ENCODE results near the gene GDPD3. TPM values are rescaled to one million over a fixed set of nuclear protein-coding genes. Genes with fewer than 3 reads are reported as not detected.
A peak's percentile ranks its signal among the peaks of the same experiment; 100 is the strongest.

The GDPD3 gene
- total and polyA plus RNA-seq, 2 of the 13 experiments (the other 11 are each of a cell fraction or from before 2014, with no cell fraction given) = 18.7 to 20.6 TPM

GRCh38 chr16:30063893-30064728 lies 49.2 kb downstream of the GDPD3 start (continued):
- no peak for TF ChIP-seq JUNB (CRISPR knock-in tag; IDR thresholded peaks at IDR 0.05; ENCODE audit: borderline replicate concordance)
- no peak for TF ChIP-seq LCORL (IDR thresholded peaks at IDR 0.05)
- TF ChIP-seq LCORL (CRISPR knock-in tag; IDR thresholded peaks at IDR 0.05) = peak; percentile 79
- TF ChIP-seq ZNF724P (CRISPR knock-in tag; IDR thresholded peaks at IDR 0.05; ENCODE audit: borderline replicate concordance) = peak; percentile 63; the same call in 1 of the 2 replicates
- no peak for TF ChIP-seq ESRRA (CRISPR knock-in tag; IDR thresholded peaks at IDR 0.05; ENCODE audit: low read depth)
- TF ChIP-seq ZNF775 (CRISPR knock-in tag; IDR thresholded peaks at IDR 0.05; ENCODE audit: borderline replicate concordance) = peak; percentile 62; the same call in 1 of the 2 replicates
- TF ChIP-seq, protein P1, sequence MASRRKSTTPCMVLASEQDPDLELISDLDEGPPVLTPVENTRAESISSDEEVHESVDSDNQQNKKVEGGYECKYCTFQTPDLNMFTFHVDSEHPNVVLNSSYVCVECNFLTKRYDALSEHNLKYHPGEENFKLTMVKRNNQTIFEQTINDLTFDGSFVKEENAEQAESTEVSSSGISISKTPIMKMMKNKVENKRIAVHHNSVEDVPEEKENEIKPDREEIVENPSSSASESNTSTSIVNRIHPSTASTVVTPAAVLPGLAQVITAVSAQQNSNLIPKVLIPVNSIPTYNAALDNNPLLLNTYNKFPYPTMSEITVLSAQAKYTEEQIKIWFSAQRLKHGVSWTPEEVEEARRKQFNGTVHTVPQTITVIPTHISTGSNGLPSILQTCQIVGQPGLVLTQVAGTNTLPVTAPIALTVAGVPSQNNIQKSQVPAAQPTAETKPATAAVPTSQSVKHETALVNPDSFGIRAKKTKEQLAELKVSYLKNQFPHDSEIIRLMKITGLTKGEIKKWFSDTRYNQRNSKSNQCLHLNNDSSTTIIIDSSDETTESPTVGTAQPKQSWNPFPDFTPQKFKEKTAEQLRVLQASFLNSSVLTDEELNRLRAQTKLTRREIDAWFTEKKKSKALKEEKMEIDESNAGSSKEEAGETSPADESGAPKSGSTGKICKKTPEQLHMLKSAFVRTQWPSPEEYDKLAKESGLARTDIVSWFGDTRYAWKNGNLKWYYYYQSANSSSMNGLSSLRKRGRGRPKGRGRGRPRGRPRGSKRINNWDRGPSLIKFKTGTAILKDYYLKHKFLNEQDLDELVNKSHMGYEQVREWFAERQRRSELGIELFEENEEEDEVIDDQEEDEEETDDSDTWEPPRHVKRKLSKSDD (CRISPR knock-in tag; IDR thresholded peaks at IDR 0.05; ENCODE audit: low read depth) = no peak
- no peak for TF ChIP-seq GTF2F1 (IDR thresholded peaks at IDR 0.05; ENCODE audit: low read length)
- TF ChIP-seq ZNF331 (CRISPR knock-in tag; IDR thresholded peaks at IDR 0.05) = peak; percentile 11; the same call in 1 of the 2 replicates
- TF ChIP-seq TARDBP (CRISPR knock-in tag; IDR thresholded peaks at IDR 0.05) = peak; percentile 87
- peak; percentile 55; the same call in 1 of the 2 replicates for TF ChIP-seq ZC3H4 (CRISPR knock-in tag; IDR thresholded peaks at IDR 0.05; ENCODE audit: borderline replicate concordance)
- no peak for TF ChIP-seq MAFF (IDR thresholded peaks at IDR 0.05; ENCODE audit: low read depth, low read length)
- peak; percentile 97 for TF ChIP-seq ZNF430 (CRISPR knock-in tag; IDR thresholded peaks at IDR 0.05)
- no peak; the same call in 1 of the 2 replicates for TF ChIP-seq FOXC1 (CRISPR knock-in tag; IDR thresholded peaks at IDR 0.05; ENCODE audit: borderline replicate concordance)
- TF ChIP-seq ZSCAN25 (CRISPR knock-in tag; IDR thresholded peaks at IDR 0.05) = peak; percentile 97
- TF ChIP-seq ZFP62 (CRISPR knock-in tag; IDR thresholded peaks at IDR 0.05) = no peak
- TF ChIP-seq MXI1 (IDR thresholded peaks at IDR 0.05; ENCODE audit: borderline replicate concordance, low read depth, low read length) = no peak; the same call in 2 of the 3 replicates
- no peak for TF ChIP-seq ZNF253 (CRISPR knock-in tag; IDR thresholded peaks at IDR 0.05; ENCODE audit: borderline replicate concordance)
- TF ChIP-seq HINFP (CRISPR knock-in tag; IDR thresholded peaks at IDR 0.05; ENCODE audit: low read depth) = no peak; the same call in 1 of the 2 replicates
- TF ChIP-seq, protein P2, sequence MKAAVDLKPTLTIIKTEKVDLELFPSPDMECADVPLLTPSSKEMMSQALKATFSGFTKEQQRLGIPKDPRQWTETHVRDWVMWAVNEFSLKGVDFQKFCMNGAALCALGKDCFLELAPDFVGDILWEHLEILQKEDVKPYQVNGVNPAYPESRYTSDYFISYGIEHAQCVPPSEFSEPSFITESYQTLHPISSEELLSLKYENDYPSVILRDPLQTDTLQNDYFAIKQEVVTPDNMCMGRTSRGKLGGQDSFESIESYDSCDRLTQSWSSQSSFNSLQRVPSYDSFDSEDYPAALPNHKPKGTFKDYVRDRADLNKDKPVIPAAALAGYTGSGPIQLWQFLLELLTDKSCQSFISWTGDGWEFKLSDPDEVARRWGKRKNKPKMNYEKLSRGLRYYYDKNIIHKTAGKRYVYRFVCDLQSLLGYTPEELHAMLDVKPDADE (CRISPR knock-in tag; IDR thresholded peaks at IDR 0.05) = no peak
- TF ChIP-seq SRY (CRISPR knock-in tag; IDR thresholded peaks at IDR 0.05) = no peak
- no peak for TF ChIP-seq KLF15 (CRISPR knock-in tag; IDR thresholded peaks at IDR 0.05; ENCODE audit: borderline replicate concordance)
- TF ChIP-seq, protein P3, sequence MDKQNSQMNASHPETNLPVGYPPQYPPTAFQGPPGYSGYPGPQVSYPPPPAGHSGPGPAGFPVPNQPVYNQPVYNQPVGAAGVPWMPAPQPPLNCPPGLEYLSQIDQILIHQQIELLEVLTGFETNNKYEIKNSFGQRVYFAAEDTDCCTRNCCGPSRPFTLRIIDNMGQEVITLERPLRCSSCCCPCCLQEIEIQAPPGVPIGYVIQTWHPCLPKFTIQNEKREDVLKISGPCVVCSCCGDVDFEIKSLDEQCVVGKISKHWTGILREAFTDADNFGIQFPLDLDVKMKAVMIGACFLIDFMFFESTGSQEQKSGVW (CRISPR knock-in tag; IDR thresholded peaks at IDR 0.05; ENCODE audit: borderline replicate concordance) = no peak
- no peak for TF ChIP-seq CC2D1A (CRISPR knock-in tag; IDR thresholded peaks at IDR 0.05)
- TF ChIP-seq ZKSCAN1 (IDR thresholded peaks at IDR 0.05; ENCODE audit: low read length) = no peak

Data from HepG2 (cell line).